ENCODE measurements around the gene SP100. TPM values are rescaled to one million over a fixed set of nuclear protein-coding genes. Genes with fewer than 3 reads are reported as not detected.

SP100 gene
- total RNA-seq, 1 donor from 2014 or later = 156 TPM

DNA sequence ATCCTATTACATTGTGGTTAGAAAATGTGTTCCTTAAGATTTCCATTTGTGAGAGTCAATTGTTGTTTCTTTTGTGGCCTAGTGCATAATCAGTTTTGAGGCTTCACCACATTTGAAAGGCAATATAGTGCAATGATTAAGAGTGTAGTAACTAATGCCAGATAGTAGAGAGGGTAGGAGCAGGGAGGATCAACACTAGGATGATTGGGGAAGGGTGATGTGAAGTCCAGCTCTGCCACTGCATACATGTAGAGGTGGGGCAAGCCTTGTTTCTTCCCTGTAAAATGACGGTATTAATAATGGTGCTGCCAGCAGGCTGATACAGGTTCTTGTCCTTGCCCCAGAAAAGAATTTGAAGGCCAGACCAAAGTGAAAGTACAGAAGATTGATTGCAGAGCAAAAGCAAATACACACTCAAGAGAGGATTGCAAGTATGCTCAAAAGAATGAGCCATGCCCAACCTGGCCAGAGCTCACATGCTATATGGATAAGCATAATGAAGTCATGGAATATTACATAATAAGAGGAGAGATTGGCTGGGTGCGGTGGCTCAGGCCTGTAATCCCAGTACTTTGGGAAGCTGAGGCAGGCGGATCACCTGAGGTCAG lies 8.0 kb downstream of the SP100 start:
- Histone ChIP-seq H3K27ac (peak overlapping the region; percentile 53), H3K4me3 (no peak overlapping the region), H3K27me3 (no peaks in the 10 kb centered on the region), H3K36me3 (peaks cover 9% of the 10 kb centered on the region), H3K9me3 (no peaks in the 10 kb centered on the region), H3K4me1 (peaks cover 76% of the 10 kb centered on the region)
- TF ChIP-seq, protein P1, sequence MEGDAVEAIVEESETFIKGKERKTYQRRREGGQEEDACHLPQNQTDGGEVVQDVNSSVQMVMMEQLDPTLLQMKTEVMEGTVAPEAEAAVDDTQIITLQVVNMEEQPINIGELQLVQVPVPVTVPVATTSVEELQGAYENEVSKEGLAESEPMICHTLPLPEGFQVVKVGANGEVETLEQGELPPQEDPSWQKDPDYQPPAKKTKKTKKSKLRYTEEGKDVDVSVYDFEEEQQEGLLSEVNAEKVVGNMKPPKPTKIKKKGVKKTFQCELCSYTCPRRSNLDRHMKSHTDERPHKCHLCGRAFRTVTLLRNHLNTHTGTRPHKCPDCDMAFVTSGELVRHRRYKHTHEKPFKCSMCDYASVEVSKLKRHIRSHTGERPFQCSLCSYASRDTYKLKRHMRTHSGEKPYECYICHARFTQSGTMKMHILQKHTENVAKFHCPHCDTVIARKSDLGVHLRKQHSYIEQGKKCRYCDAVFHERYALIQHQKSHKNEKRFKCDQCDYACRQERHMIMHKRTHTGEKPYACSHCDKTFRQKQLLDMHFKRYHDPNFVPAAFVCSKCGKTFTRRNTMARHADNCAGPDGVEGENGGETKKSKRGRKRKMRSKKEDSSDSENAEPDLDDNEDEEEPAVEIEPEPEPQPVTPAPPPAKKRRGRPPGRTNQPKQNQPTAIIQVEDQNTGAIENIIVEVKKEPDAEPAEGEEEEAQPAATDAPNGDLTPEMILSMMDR (IDR thresholded peaks at IDR 0.05) = no peak
- intact Hi-C loops (cut with DNase I) = no loop called here
- peak; percentile 70 for DNase-seq
- ATAC-seq = peak; percentile 98

- Histone ChIP-seq H3K36me3 (peaks cover 15% of the 10 kb centered on the region), H3K27ac (no peak overlapping the region), H3K4me1 (peaks cover 62% of the 10 kb centered on the region), H3K4me3 (no peak overlapping the region), H3K9me3 (no peaks in the 10 kb centered on the region), H3K27me3 (no peaks in the 10 kb centered on the region)
- DNase-seq (no peak), ATAC-seq (no peak)
- intact Hi-C loops (cut with DNase I) = no loop called here
- TF ChIP-seq, protein P1 (IDR thresholded peaks at IDR 0.05) = no peak
Measured at GRCh38 chr2:230425377-230425776, 9.4 kb downstream of the SP100 start.

GRCh38 chr2:230429513-230429912 lies 13.5 kb downstream of the SP100 start:
- DNase-seq = no peak

DNA sequence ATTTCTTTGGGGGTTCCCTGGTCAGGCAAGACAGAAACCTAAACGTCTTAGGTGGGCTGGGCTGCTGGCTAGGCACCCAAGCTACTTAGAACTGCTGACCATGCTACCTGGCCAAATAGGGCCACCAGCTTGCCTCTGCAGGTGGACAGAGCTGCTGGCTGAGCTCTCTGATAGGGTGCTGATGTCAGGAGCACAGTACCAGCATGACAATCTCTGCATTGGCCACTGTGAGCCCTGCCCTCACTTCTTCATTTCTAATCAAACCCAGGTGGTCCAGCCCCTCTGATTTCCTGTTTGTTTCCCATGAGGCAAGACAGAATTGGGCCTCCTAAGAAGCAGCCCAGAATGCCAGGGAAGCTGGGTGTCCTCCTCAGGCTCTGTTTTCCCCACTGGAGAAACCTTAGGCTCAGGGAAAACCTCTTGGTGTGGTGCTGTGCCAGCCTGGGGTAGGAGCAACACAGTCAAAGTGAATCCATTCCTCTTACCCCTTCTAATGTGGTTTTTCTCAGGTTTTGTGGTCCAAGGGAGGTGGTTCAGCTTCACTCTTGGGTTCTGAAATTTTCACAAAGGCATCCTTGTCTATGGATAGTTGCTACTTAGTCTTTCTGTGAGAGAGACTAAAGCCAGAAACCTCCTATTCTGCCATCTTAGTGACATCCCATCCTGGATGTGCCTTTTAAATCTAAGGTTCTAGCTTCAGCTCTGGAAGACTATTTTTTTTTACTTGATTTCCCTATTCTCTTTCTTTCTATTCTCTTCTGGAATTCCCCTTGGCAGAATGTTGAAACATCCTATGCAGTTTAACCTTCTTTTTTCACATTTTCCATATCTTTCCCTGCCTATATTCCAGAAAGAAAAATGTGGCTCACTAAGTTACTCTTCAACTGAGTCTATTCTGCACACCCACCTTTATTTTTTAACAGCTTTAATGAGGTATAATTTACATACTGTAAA lies 15.2 kb downstream of the SP100 start:
- intact Hi-C loops (cut with DNase I) = no loop called here
- H3K27me3 ChIP-seq = no peaks in the 10 kb centered on the region
- peaks cover 18% of the 10 kb centered on the region for H3K4me1 ChIP-seq
- H3K9me3 ChIP-seq = no peaks in the 10 kb centered on the region
- ATAC-seq (no peak), DNase-seq (no peak)
- TF ChIP-seq, protein P1 (IDR thresholded peaks at IDR 0.05) = no peak
- H3K36me3 ChIP-seq = peaks cover 12% of the 10 kb centered on the region
- no peak overlapping the region for H3K4me3 ChIP-seq
- no peak overlapping the region for H3K27ac ChIP-seq

More at GRCh38 chr2:230429513-230429912, 13.5 kb downstream of the SP100 start:
- no peak overlapping the region for H3K27ac ChIP-seq
- no peaks in the 10 kb centered on the region for H3K27me3 ChIP-seq
- peaks cover 10% of the 10 kb centered on the region for H3K36me3 ChIP-seq
- ATAC-seq = no peak
- H3K4me1 ChIP-seq = peaks cover 36% of the 10 kb centered on the region
- H3K4me3 ChIP-seq = no peak overlapping the region
- TF ChIP-seq, protein P1 (IDR thresholded peaks at IDR 0.05) = no peak
- intact Hi-C loops (cut with DNase I) = no loop called here
- H3K9me3 ChIP-seq = no peaks in the 10 kb centered on the region

DNA sequence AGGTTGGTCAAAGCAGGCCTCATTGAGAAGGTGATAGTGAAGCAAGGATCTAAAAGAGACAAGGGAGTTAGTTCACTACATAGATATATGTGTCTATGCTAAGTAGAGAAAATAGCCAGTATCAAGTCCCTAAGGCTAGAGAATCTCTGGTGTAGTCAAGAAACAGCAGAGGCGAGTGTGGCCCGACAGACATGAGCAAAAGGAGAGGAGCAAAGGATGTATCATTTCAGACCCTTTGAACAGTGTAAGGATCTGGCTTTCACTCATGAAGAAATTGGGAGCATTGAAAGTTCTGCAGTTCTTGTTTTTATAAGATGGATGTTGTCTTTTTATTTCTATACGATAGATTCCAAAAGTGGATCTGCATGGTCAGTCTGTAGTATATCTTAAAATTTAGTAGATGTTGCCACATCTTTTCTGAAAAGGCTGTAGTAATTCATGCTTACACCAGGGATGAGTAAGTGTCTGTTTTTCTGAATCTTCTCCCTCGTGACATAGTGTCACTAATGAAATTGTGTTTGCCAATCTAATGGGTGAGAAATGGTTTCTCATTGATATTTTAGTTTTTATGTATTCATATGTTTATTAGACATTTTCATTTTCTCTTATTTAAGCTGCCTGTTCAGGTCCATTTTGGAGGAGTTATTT lies 18.8 kb downstream of the SP100 start:
- TF ChIP-seq, protein P1 (IDR thresholded peaks at IDR 0.05) = no peak
- Histone ChIP-seq H3K4me3 (no peak overlapping the region), H3K4me1 (peaks cover 22% of the 10 kb centered on the region), H3K27me3 (no peaks in the 10 kb centered on the region), H3K27ac (no peak overlapping the region), H3K9me3 (no peaks in the 10 kb centered on the region), H3K36me3 (peaks cover 9% of the 10 kb centered on the region)
- ATAC-seq = peak; percentile 53
- intact Hi-C loops (cut with DNase I) = no loop called here
- DNase-seq = no peak
